Endodermal cell (in vitro differentiated cells): Measurements from ENCODE around the gene SERPINI1. TPM values are rescaled to one million over a fixed set of nuclear protein-coding genes. Genes with fewer than 3 reads are reported as not detected.

ENCODE experiments used
- DNase-seq: peaks from one replicate; pipeline ENCODE4 v3.0.0-alpha.2; 2017
- H3K27ac ChIP-seq: 2 replicates; pipeline ENCODE4 v1.5.1; 2013; ENCODE audit warnings: mild to moderate bottlenecking, low read depth, low read length, moderate library complexity
- H3K27me3 ChIP-seq: 2 replicates; pipeline ENCODE4 v1.6.1; 2013; ENCODE audit warnings: mild to moderate bottlenecking, low read length, moderate library complexity; ENCODE audit not compliant: insufficient read depth, control insufficient read depth, poor library complexity, severe bottlenecking
- H3K36me3 ChIP-seq: 2 replicates; pipeline ENCODE4 v1.7.0; 2013; ENCODE audit warnings: mild to moderate bottlenecking, low read length, moderate library complexity; ENCODE audit not compliant: control insufficient read depth, insufficient read depth
- H3K4me1 ChIP-seq: one replicate; pipeline ENCODE4 v1.7.0; 2013; ENCODE audit warnings: low read length; ENCODE audit not compliant: control insufficient read depth, insufficient read depth
- H3K4me3 ChIP-seq: 2 replicates; pipeline ENCODE4 v1.5.1; 2013; ENCODE audit warnings: mild to moderate bottlenecking, low read length, moderate library complexity
- H3K9ac ChIP-seq: 2 replicates; pipeline ENCODE4 v1.6.1; 2013; ENCODE audit warnings: mild to moderate bottlenecking, low read length, moderate library complexity; ENCODE audit not compliant: poor library complexity, severe bottlenecking; ENCODE audit errors: extremely low read depth
- H3K9me3 ChIP-seq: 2 replicates; pipeline ENCODE4 v1.6.1; 2013; ENCODE audit warnings: mild to moderate bottlenecking, low read length, moderate library complexity; ENCODE audit not compliant: control insufficient read depth
- H3K27ac Mint-ChIP-seq: 2 replicates; pipeline ENCODE4 v1.8.0; 2020; ENCODE audit warnings: mixed read lengths
- H3K27me3 Mint-ChIP-seq: 2 replicates; pipeline ENCODE4 v1.8.0; 2021; ENCODE audit warnings: mild to moderate bottlenecking, mixed read lengths; ENCODE audit not compliant: insufficient read depth
- H3K36me3 Mint-ChIP-seq: 2 replicates; pipeline ENCODE4 v1.8.0; 2020; ENCODE audit warnings: low read depth, mixed read lengths
- H3K4me1 Mint-ChIP-seq: 2 replicates; pipeline ENCODE4 v1.8.0; 2020; ENCODE audit warnings: mixed read lengths
- H3K4me3 Mint-ChIP-seq: 2 replicates; pipeline ENCODE4 v1.8.0; 2020; ENCODE audit warnings: mild to moderate bottlenecking, moderate library complexity, mixed read lengths
- H3K9me3 Mint-ChIP-seq: 2 replicates; pipeline ENCODE4 v1.8.0; 2020; ENCODE audit warnings: mild to moderate bottlenecking, mixed read lengths
- CTCF ChIP-seq: fragments of 200-600 bp; sonication (generic); conservative IDR thresholded peaks from 2 replicates; pipeline ENCODE4 v1.5.0; 2021; ENCODE audit warnings: antibody characterized with exemption, mild to moderate bottlenecking
- WGBS, 2 experiments: methylation state at CpG; one replicate each; pipeline versions ENCODE4 v1.1.5 to v1.1.7; 2013; ENCODE audit warnings: missing lambda C conversion rate in 2 of 2, mixed read lengths in 1 of 2; ENCODE audit not compliant: insufficient coverage in 1 of 2, insufficient read length in 1 of 2; 5-methylcytosine and 5-hydroxymethylcytosine counted together
- total RNA-seq, 2 donors: library from RNA; stranded (reverse); fragmentation: NEBNext Ultra II Directional in 1 of 2; extraction: Animal tissue kit (Norgen Biotek cat#: 25700) in 1 of 2; gene quantifications; 2 replicates in 1 of 2; 3 replicates in 1 of 2; pipeline ENCODE4 v1.2.1, GENCODE V29; 2021

SERPINI1 gene
- total RNA-seq, 2 donors from 2014 or later, result 16.1 to 21.2 TPM

GRCh38 chr3:167712445-167712844 lies 23.1 kb upstream of the SERPINI1 start:
- H3K27ac ChIP-seq, result no peak overlapping the region
- H3K36me3 Mint-ChIP-seq, result peaks cover 77% of the 10 kb centered on the region
- H3K9me3 Mint-ChIP-seq, result peaks cover 18% of the 10 kb centered on the region
- 91% methylated on average over 2 of the region's 3 CpGs; no CpG with 5 or more reads in 1 of the 2 experiments for WGBS, 2 experiments
- peaks cover 41% of the 10 kb centered on the region for H3K4me1 Mint-ChIP-seq
- H3K9me3 ChIP-seq, result peaks cover 25% of the 10 kb centered on the region
- no peak for TF ChIP-seq CTCF
- H3K4me3 ChIP-seq, result peak overlapping the region; percentile 5
- H3K9ac ChIP-seq, result no peak overlapping the region
- H3K27me3 Mint-ChIP-seq, result no peaks in the 10 kb centered on the region
- peaks cover 85% of the 10 kb centered on the region for H3K36me3 ChIP-seq
- no peak for DNase-seq
- H3K4me1 ChIP-seq, result peaks cover 5% of the 10 kb centered on the region
- H3K27ac Mint-ChIP-seq, result no peak overlapping the region
- no peak overlapping the region for H3K4me3 Mint-ChIP-seq
- H3K27me3 ChIP-seq, result no peaks in the 10 kb centered on the region

- no peak overlapping the region for H3K27ac ChIP-seq
- H3K36me3 Mint-ChIP-seq, result peaks cover 91% of the 10 kb centered on the region
- no peak for TF ChIP-seq CTCF
Observed at GRCh38 chr3:167714871-167715270, 20.6 kb upstream of the SERPINI1 start.

GRCh38 chr3:167716920-167717319 lies 18.6 kb upstream of the SERPINI1 start:
- H3K4me3 Mint-ChIP-seq, result no peak overlapping the region
- no peak for TF ChIP-seq CTCF
- DNase-seq, result no peak
- 92 to 100% methylated on average over 1 of the region's 2 CpGs for WGBS, 2 experiments
- no peaks in the 10 kb centered on the region for H3K4me1 ChIP-seq
- H3K9me3 ChIP-seq, result peaks cover 59% of the 10 kb centered on the region
- H3K4me1 Mint-ChIP-seq, result no peaks in the 10 kb centered on the region
- no peaks in the 10 kb centered on the region for H3K27me3 ChIP-seq
- no peak overlapping the region for H3K27ac ChIP-seq
- H3K9me3 Mint-ChIP-seq, result peaks cover 29% of the 10 kb centered on the region
- H3K27ac Mint-ChIP-seq, result no peak overlapping the region
- peaks cover 90% of the 10 kb centered on the region for H3K36me3 ChIP-seq
- H3K36me3 Mint-ChIP-seq, result peaks cover 89% of the 10 kb centered on the region
- H3K4me3 ChIP-seq, result no peak overlapping the region
- no peak overlapping the region for H3K9ac ChIP-seq
- no peaks in the 10 kb centered on the region for H3K27me3 Mint-ChIP-seq

More at GRCh38 chr3:167714871-167715270, 20.6 kb upstream of the SERPINI1 start:
- DNase-seq, result no peak
- Histone ChIP-seq H3K27me3 (no peaks in the 10 kb centered on the region), H3K4me3 (no peak overlapping the region), H3K9ac (no peak overlapping the region), H3K36me3 (peaks cover 86% of the 10 kb centered on the region), H3K4me1 (no peaks in the 10 kb centered on the region), H3K9me3 (peaks cover 42% of the 10 kb centered on the region)
- Mint-ChIP-seq H3K27me3 (no peaks in the 10 kb centered on the region), H3K27ac (no peak overlapping the region), H3K9me3 (peaks cover 18% of the 10 kb centered on the region), H3K4me1 (peaks cover 19% of the 10 kb centered on the region), H3K4me3 (no peak overlapping the region)
- WGBS, 2 experiments, result 100% methylated on average over 1 of the region's 1 CpG; no CpG with 5 or more reads in 1 of the 2 experiments
